Keratinocyte (primary cell): ENCODE results near the gene GARS1.

Experiments
- EZH2 ChIP-seq: IDR thresholded peaks from one replicate; pipeline ENCODE4 v1.6.1; 2012; ENCODE audit warnings: inconsistent platforms, mild to moderate bottlenecking, low read length, moderate library complexity
- TF ChIP-seq, protein P1 (sequence below), 3 experiments: IDR thresholded peaks in 1 of 3; conservative IDR thresholded peaks in 1 of 3; optimal IDR thresholded peaks in 1 of 3; 2 replicates in 2 of 3; 3 replicates in 1 of 3; pipeline versions ENCODE3 to v1.5.1; 2011; ENCODE audit warnings: low read length in 3 of 3, mild to moderate bottlenecking in 3 of 3, moderate library complexity in 2 of 3, control low read depth in 1 of 3, inconsistent platforms in 1 of 3; ENCODE audit not compliant: insufficient read depth in 2 of 3; ENCODE audit errors: extremely low read depth in 1 of 3

DNA sequence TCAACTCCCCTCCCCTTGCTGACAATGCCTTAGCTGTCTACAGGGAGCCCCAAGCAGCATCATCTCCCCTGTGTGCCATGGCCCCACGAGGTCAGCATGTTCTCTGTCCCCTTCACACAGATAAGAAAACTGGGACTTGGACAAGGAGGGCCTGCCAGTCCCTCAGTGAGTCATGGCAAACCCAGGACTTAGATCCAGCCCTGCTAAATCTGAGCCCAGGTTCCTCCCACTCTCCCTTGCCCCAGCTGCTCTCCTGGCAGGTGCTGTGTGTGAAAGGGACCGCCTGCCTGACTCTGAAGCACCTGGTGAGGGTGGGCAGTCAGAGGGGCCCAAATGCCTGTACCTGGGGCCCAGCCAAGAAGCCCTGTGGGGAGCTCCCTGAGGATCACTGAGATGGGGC, 80.2 kb downstream of the GARS1 start:
- TF ChIP-seq, protein P1, sequence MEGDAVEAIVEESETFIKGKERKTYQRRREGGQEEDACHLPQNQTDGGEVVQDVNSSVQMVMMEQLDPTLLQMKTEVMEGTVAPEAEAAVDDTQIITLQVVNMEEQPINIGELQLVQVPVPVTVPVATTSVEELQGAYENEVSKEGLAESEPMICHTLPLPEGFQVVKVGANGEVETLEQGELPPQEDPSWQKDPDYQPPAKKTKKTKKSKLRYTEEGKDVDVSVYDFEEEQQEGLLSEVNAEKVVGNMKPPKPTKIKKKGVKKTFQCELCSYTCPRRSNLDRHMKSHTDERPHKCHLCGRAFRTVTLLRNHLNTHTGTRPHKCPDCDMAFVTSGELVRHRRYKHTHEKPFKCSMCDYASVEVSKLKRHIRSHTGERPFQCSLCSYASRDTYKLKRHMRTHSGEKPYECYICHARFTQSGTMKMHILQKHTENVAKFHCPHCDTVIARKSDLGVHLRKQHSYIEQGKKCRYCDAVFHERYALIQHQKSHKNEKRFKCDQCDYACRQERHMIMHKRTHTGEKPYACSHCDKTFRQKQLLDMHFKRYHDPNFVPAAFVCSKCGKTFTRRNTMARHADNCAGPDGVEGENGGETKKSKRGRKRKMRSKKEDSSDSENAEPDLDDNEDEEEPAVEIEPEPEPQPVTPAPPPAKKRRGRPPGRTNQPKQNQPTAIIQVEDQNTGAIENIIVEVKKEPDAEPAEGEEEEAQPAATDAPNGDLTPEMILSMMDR (optimal IDR thresholded peaks at IDR 0.05 in 1 of 3, IDR thresholded peaks at IDR 0.05 in 1 of 3, conservative IDR thresholded peaks at IDR 0.05 in 1 of 3; ENCODE audit: extremely low read depth in 1 of 3, insufficient read depth in 2 of 3, low read length in 3 of 3) = no peak
- TF ChIP-seq EZH2 = no peak
